Activated CD4-positive, CD25-positive, alpha-beta regulatory T cell (primary cell): Measurements from ENCODE around the gene SNTG2.

Source experiments
- DNase-seq, 4 experiments: peaks; one replicate each; lab custom pipeline; 2025; lab: John Stamatoyannopoulos, UW

Gene SNTG2

DNA sequence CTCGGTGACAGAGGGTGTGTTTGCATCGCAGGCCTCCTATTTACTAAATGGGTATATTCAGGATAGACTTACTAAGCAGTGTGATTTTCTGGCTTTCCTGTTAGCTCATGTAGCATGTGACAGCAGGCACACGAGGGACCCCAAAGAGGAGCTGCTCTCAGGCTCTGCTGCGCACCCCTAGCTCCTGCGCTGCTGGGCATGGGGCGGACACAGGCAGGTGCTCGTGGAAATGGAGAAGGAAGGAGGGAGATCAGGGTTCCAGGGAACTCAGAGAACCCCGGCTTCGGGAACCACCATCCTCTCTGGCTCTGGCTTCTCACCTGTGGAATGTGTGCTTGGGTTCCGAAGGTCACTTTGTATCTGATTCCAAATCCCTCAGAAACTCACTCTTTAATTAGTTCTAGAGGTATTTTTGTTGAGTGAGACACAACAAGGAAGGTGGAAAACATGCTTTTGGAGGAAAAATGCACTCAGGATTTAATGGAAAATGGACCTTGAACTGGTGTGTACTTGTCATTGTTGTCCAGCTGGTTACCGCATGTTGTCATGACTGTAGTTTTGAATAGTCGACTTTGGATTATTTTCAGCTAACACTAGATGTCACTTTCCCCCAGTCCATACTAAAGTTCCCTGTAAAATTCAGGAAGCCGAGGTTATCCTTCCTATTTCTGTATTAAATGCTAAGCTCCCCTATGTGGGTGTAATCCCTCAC, 3.5 kb downstream of the SNTG2 start:
- no peak for DNase-seq

DNA sequence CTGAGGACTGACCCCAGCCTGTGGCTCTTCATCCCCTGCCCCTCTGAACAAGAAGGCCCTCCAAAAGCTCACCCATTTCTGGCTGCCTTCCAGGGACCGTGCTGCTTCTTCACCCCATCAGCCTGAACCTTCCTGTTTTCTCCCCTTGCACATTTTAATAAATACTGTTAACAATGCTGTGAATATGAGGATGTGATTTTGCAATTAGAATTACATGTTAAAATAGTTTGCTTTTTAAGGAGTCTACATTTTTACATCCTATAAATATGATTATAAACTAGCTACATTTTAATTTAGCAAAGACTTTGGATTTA, 4.0 kb downstream of the SNTG2 start:
- no peak for DNase-seq

DNA sequence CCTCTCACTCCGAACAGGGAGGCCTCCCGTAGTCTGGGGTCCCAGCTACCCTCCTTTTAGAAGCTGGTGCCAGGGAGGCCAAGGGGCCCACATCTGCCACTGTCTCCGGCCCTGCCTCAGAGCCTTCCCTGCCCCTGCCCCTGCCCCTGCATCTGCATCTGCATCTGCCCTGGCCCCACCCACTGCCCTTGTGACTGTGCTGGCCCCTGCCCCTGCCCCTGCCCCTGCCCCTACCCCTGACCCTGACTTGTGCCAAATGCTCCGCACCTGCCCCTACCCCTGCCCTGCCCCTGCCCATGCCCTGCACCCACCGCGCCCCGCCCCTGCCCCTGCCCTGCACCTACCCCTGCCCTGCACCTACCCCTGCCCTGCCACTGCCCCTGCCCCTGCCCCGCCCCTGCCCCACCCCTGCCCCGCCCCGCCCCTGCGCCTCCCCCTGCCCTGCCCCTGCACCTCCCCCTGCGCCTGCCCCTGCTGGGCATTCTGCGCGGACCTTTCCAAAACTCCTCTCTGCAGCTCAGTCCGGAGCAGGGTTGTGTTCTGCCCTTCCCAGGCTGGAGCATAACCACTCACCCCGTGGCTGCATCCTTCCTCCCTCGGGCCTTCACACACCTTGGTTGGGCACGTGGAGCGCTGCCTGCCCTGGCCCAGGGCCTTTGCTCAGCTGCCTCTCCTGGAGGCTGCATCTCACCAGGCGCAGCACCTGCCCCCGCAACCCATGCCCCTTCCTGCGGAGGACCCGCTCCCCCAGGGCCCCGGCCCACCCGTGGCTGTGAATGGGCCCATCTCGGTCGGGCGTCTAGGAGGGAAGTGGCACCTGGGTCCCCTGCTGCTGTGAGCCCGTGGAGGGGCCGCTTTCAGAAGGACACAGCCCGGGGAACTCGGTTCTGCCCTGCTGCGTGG, 5.4 kb downstream of the SNTG2 start:
- no peak for DNase-seq

DNA sequence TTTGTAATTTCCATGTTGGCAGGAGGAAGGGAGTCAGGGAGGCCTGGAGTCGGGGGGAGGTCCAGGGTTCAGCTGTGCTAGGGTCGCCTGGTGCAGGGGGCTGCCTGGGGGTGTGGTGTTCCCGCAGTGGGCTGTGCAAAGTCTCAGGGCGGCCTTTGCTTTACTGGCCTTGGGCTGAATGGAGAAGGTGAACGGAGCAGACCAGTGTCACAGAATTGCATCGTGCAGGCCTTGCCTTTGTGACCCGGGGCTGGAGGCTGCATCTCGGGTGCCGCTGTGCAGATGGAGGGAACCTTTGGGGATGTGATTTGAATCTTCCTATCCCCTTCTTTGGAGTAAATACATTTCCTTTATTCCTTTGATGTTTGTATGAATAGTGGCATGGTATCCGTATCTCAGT, 8.8 kb downstream of the SNTG2 start:
- no peak for DNase-seq

DNA sequence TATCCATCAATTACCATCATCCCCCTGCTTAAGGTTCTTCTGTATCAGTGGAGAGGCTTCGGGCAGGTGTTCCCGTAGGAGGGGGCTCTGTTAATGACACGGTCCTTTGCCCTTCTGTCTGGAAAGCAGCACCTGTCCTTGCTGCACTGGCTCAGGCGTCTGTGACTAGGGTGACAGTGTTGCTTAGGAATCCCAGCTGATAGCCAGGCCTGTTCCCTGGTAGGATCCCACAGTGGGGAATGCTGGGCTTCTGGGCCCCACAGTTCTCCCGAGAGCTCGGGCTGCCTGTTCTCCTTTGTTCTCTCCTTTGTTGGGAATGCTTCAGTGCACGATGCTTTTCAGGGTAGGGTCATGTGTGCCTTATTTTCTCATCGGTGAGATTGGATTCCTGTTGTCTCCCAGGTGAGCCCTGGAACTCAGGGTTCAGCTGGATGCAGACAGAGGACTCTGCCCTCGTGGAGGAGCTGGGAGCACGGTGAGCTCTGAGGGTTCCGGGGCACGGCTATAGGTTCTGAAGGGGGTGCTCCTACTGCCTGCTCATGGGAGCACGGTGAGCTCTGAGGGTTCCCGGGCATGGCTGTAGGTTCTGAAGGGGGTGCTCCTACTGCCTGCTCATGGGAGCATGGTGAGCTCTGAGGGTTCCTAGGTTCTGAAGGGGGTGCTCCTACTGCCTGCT, 9.6 kb downstream of the SNTG2 start:
- no peak for DNase-seq

DNA sequence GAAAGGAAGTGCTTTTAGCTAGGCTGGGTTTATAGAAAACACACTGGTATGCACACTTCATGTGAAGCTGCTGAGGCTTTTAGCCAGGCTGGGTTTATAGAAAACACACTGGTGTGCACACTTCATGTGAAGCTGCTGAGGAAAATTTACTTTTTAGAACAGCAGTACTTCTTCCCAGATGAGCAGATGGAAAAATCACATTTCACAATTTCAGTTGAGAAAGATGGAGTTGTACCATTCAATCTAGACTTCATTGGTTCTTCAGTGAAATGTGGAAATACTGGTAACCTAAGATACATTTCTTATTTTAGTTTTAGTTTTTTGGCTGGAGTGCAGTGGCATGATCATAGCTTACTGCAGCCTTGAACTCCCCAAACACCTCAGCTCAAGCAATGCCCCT, 11.1 kb downstream of the SNTG2 start:
- no peak for DNase-seq

DNA sequence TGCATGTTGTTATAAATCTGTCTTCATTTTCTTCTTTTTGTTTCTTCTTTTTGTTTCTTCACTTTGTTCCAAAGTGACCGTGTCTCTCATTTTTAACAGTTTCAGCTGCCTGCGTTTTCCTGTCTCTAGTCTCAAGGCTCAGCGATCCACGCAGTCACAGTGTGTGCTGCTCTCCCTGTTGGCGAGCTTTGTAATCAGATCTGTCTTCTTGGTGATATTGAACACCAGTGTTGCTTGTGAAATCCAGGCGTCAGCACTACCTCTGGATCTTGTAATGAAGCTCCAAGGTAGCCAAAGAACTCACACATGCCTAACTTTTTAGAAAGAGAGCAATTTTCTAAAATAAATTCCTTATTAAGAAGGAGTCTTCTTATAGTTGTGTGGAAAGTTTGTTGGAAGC, 13.2 kb downstream of the SNTG2 start:
- DNase-seq = no peak

DNA sequence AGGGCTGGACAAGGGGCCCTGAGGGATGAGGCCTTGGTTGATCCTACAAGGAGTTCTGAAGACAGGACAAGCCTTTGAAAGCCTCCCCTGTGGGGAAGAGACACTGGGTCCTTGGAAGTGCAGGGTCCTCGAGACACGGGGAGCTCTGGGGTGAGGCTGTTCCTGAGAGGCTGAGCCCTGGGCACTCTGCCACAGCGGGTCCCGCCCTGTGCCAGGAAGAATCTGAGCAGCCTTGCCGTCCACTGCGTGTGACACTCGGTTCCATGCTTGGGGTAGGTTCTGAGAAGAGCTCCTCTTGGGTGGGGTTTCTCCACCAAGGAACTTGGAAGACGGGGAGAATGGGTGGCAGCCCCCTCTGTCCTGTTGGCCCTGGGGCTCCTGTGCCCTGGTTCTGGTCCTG, 13.9 kb downstream of the SNTG2 start:
- no peak for DNase-seq

DNA sequence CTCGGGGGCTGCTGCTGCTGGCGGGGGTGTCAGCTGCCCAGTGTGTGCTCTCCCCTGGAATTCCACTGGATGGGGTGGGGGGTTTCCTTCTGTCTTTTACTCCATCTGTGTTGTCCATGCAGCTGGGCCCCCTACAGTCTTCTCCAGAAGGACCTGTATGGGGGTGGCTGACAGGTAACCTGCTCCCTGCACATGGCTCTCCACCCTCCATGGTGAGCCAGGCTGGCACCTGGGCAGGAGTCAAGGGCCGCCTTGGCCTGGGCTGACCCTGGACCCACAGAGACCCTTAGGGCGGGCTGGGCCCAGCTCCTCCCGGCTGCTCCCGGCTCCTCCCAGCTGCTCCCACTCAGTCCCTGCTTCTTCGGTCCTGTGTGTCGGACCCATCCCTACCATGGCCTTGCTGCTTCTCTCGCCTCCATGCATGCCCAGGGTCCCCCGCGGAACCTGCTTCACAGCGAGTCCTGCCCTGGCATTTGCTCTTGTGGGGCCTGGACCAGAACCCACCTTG, 15.0 kb downstream of the SNTG2 start:
- no peak for DNase-seq

DNA sequence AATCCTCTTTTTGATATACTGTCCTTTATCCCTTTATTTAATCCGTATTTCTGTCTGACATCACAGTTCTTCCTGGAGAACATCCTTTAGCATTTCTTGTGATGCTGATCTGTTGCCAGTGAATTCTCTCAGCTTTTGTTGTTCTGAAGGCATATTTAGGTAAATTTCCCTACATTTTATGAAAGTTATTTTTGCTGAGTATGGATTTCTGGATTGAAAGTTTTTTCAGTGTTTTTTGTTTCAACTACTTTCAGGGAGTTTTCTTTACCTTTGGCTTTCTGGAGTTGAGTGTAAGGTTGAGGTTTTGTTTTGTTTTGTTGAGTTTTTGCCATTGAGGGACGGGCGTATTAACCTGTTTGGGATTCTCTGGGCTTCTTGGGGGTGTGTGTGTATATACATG, 22.5 kb downstream of the SNTG2 start:
- DNase-seq = no peak

DNA sequence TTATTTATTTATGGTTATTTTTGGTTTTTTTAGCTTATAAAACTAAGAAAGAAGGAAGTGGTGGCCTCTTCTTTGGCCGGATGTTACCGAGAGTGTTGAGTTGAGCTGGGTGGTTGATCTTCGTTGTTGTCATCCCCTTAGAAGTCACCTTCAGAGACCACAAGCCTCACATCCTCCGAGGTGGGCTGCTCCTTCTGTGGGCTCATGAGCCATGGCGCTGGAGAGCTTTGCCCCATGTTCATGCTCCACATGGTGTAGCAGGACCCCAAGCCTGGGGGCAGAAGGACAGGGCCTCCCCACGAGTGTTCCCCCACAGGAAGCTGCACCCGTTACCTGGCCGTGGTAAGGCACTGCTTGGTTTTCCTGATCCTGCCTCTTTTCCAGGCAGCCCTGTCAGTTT, 23.4 kb downstream of the SNTG2 start:
- DNase-seq = no peak

DNA sequence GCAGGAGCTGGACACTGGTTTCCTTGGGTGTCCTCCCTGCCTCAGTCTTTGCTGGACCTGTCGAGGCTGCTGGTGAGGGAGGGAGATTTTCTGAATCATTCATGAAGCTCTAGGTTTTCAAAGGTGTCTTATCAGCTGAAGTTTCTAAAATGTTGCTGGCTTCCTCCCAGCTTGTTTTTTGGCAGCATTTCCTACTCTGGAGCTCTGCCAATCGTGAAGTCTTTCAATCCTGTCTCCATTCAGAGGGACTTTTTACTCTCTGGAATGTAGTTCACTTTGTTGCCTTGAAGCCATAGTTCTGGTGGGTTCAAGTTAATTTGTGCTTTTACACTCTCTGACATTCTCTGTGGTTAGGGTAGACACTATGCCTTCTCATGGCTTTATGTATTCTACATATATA, 23.9 kb downstream of the SNTG2 start:
- DNase-seq = no peak

DNA sequence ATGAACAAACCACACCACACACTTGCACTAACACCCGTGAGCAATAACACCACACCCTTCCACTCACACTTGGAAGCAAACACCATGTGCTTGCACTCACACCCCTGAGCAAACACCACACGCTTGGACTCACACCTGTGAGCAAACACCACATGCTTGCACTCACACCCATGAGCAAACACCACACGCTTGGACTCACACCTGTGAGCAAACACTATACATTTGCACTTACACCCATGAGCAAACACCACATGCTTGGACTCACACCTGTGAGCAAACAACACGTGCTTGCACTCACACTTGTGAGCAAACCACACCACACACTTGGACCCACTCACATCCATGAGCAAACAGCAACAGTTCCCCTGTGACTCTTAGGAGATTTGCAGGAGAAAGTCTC, 24.4 kb downstream of the SNTG2 start:
- DNase-seq = no peak

DNA sequence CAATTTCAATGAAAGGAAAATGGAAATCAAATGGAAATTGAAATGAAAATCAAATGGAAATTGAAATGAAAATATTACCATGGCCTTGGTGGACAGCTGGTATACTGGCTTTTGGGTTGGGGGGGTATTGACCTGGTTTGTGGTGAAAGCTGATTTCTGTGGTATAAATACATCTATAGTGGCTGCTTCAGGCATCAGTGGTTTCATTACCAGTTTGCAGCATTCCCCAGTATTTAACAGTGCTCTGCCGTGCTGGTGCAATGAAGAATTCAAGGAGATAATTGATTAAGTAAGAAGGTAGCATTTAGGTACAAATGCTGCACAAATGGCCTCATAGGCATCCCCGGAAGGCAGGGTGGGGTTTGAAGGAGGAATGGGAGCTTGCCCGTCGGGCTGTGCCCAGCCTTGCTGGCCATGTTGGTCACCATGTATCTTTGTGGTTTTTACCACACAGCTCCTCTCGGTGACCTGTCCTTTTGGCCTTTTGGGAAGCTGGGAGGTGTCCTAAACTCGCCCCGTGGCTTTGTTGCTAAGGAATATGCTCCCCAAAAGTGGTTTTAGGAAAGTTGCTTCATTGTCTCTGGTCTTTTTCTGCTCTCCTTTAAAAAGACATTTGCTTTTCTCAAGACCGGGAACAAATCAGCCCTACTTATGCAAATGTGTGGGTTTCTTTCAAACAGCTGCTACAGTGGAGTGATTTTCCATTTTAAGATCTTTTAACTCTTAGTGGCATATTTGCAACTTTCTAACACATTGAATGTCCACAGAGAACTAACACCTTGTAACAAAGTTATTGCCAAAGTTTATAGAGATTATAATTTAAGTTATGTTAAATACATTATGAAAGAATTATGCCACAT, 28.6 kb downstream of the SNTG2 start:
- no peak for DNase-seq

DNA sequence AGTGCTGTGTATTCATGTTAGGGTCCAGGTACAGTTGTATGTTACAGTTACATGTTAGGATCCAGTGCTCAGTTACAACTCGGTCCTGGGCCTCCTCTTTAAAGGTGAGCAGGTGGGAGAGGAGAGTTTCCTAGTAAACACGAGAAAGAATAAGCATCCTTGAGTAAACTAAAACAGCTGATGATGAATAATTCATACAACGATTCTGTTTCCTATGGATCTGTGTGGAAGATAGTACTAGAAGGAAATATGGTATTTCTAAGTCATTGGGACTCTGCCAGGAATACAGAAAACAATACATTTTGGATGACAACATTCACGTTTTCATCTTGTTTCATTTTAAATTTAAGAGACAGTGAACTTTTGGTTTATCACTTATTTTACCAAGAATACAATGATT, 29.5 kb downstream of the SNTG2 start:
- DNase-seq = no peak

DNA sequence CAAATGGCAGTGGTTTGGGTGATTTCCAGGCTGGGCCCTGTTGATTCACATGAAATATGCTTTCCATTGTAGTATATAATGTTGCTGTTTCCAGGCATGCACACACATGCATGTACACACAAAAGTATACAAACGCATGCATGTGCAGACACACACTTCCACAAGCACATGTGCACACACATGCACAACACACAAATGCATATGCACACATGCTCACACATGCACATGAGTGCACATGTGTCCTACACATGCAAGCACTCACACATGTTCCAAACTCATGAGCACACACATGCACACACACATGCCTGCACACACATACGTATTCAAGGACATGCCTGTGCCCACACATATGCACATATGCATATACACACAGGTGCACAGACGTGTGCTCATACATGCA, 30.6 kb downstream of the SNTG2 start:
- DNase-seq = no peak

DNA sequence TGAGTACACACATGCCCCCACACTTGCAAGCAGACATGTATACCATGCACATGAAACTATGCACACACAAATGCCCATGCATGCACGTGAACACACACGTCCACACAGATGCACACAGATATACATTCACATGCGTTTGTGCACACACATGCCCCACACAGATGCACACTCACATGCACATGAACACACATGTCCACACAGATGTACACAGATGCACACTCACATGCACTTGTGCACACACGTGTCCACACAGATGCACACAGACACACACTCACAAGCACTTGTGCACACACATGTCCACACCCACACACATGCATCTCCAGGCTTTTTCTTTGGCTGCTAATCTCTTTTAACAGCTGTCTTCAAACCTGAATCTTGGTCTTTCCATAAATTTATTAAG, 31.1 kb downstream of the SNTG2 start:
- DNase-seq = no peak

DNA sequence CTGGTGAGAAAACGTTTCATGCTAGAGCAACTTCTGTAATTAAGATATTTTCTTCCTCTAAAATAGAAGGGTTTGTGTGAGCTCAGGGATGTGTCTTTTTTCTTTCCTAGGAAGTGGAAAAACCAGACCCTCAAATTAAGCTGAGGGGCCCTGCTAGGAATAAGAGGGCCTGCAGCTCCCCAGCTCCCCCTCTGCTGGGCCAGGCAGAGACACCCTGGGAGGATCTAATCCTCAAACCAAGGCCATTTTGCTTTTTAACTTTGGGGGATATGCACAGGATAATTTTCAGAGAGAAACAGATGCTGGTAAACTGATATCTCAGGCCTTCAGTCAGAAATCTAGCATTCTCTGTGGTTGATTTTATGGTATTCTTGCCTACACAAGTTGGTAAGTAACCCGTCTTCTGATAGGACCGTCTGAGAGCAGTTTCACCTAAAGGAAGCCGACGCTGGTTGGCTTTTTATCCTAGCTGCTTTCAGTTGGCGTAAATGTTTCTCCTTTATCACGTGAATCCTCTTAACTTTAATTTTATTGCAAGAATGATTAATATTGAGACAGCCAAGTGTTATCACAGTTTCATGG, 34.8 kb downstream of the SNTG2 start:
- DNase-seq = no peak

DNA sequence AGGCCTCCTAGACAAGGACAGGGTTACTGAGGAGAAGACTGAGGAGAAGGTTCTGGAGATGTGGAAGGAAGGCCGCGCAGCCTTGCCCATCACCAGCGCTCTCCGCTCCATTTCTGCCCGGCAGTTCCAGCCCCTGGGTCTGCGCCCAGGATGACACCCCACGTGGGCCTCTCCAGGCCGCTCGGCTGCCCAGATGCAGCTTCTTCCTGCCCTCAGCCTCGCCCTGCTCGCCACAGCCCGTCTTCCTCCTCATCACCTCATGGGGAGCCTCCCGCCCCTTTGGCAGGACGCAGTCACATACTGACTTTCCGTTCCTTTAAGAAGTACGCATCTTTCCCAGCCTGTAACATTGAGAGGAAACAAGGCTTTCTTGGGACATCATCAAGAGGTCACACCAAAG, 37.1 kb downstream of the SNTG2 start:
- DNase-seq = no peak

DNA sequence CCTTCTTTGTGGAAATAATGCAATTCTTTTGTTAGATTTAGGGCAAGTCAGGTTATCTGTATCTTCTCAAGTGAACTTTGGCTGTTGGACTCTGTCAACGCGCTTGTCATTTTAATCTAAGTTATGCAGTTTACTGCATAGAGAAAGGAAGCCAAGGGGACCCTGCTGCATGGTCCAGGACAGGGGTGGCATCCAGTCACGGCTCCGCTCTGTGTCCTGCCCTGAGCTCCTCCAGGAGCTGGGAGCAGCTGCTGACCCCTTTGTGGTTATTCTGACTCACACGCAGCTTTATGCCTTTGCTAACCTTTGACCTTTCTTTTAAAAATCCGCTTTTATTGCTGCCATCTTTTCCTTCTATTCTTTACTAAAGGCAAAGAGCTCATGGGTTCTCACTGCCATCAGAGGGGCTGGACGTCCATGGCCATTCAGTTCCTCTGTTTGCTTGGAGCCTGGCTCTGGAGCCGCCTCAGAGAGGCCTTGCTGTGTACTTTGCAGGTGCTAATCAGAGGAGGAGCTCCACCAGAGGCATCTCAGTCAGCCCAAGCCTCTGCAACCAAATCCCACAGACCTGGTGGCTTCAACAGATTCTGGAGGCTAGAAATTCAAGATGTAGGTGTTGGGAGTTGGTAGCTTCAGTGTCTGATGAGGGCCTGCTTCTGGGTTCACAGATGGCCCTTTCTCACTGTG, 39.3 kb downstream of the SNTG2 start:
- no peak for DNase-seq

DNA sequence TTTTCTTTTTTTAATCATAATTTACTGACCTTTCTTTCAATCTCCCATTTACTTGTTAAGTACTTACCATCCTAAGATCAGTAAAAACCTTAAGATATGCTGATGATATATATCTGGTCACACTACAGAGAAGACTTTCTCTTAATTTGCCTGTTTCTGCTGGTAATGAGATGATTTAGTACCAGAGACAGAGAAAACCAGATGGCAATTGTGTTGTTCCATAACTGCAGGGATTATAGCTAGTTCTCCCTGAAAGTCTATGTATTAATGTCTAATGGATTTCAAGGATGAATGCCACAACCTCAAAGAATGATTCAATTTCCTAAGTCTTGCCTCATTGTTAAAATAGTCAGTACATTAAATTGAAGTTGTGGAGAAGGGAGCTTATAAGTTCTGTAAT, 40.3 kb downstream of the SNTG2 start:
- DNase-seq = no peak
